Loucy (cell line): ENCODE measurements around the gene UBTF.

Source experiments
- H2AFZ ChIP-seq: fragments of 200-600 bp; sonication (generic); 2 replicates; pipeline ENCODE4 v1.6.0; 2016; ENCODE audit warnings: antibody characterized with exemption, mild to moderate bottlenecking, low read length, moderate library complexity
- H3F3A ChIP-seq: fragments of 200-600 bp; 2 replicates; pipeline ENCODE4 v1.6.0; 2016; ENCODE audit warnings: antibody characterized with exemption, low read depth, mild to moderate bottlenecking
- H3K27me3 ChIP-seq: fragments of 200-600 bp; sonication (generic); 2 replicates; pipeline ENCODE4 v1.6.1; 2014; ENCODE audit warnings: low read length, mild to moderate bottlenecking; ENCODE audit not compliant: insufficient read depth, poor library complexity, severe bottlenecking
- H3K36me3 ChIP-seq: fragments of 200-600 bp; sonication (generic); 2 replicates; pipeline ENCODE4 v1.6.1; 2016; ENCODE audit warnings: low read length; ENCODE audit not compliant: insufficient read depth
- H3K4me1 ChIP-seq: fragments of 200-600 bp; sonication (generic); 2 replicates; pipeline ENCODE4 v1.5.1; 2014; ENCODE audit warnings: low read length, mild to moderate bottlenecking; ENCODE audit not compliant: insufficient read depth, poor library complexity, severe bottlenecking
- H3K4me2 ChIP-seq: fragments of 200-600 bp; sonication (generic); 2 replicates; pipeline ENCODE4 v1.6.0; 2014; ENCODE audit warnings: antibody characterized with exemption, low read length, low read depth, mild to moderate bottlenecking; ENCODE audit not compliant: poor library complexity, severe bottlenecking
- H3K4me3 ChIP-seq: fragments of 200-600 bp; sonication (generic); 2 replicates; pipeline ENCODE4 v1.5.1; 2014; ENCODE audit warnings: low read length, mild to moderate bottlenecking, mixed read lengths; ENCODE audit not compliant: poor library complexity, severe bottlenecking
- H3K79me2 ChIP-seq: fragments of 200-600 bp; sonication (generic); 2 replicates; pipeline ENCODE4 v1.6.1; 2014; ENCODE audit warnings: low read length; ENCODE audit not compliant: insufficient read depth
- H3K9ac ChIP-seq: fragments of 200-600 bp; sonication (generic); 2 replicates; pipeline ENCODE4 v1.6.0; 2014; ENCODE audit warnings: mild to moderate bottlenecking, low read depth, low read length, moderate library complexity; ENCODE audit not compliant: poor library complexity, severe bottlenecking
- H3K9me2 ChIP-seq: fragments of 200-600 bp; sonication (generic); replicated peaks from 2 replicates; pipeline ENCODE4 v1.6.1; 2016; ENCODE audit warnings: low read depth, low read length, mixed read lengths
- H3K9me3 ChIP-seq: fragments of 200-600 bp; sonication (generic); 2 replicates; pipeline ENCODE4 v1.6.1; 2014; ENCODE audit warnings: mild to moderate bottlenecking, antibody characterized with exemption, low read length, low read depth; ENCODE audit not compliant: insufficient read depth
- H4K20me1 ChIP-seq: fragments of 200-600 bp; sonication (generic); 2 replicates; pipeline ENCODE4 v1.6.0; 2014; ENCODE audit warnings: antibody characterized with exemption, low read length, mild to moderate bottlenecking; ENCODE audit not compliant: insufficient read depth, poor library complexity, severe bottlenecking
- EZH2phosphoT487 ChIP-seq: fragments of 200-600 bp; IDR thresholded peaks from 2 replicates; pipeline ENCODE4 v1.6.1; 2018; ENCODE audit warnings: antibody characterized with exemption, mild to moderate bottlenecking, moderate library complexity, borderline replicate concordance
- TF ChIP-seq, protein P1 (sequence below): fragments of 200-600 bp; sonication (generic); conservative IDR thresholded peaks from 2 replicates; pipeline ENCODE4 v1.5.1; 2014; ENCODE audit warnings: mild to moderate bottlenecking, antibody characterized with exemption, low read length

The UBTF gene

GRCh38 chr17:44200478-44201155, 18.9 kb downstream of the UBTF start:
- H2AFZ ChIP-seq, result peak overlapping the region; percentile 74

GRCh38 chr17:44199553-44200477, 19.7 kb downstream of the UBTF start, which contains the start of gene ATXN7L3:
TSS of gene ATXN7L3 (minus strand) at chr17:44199884. CDS start at chr17:44198070, 1,814 bp downstream.
- H3K36me3 ChIP-seq, result peaks cover 11% of the 10 kb centered on the region; the same call in 1 of the 2 replicates
- TF ChIP-seq, protein P1, sequence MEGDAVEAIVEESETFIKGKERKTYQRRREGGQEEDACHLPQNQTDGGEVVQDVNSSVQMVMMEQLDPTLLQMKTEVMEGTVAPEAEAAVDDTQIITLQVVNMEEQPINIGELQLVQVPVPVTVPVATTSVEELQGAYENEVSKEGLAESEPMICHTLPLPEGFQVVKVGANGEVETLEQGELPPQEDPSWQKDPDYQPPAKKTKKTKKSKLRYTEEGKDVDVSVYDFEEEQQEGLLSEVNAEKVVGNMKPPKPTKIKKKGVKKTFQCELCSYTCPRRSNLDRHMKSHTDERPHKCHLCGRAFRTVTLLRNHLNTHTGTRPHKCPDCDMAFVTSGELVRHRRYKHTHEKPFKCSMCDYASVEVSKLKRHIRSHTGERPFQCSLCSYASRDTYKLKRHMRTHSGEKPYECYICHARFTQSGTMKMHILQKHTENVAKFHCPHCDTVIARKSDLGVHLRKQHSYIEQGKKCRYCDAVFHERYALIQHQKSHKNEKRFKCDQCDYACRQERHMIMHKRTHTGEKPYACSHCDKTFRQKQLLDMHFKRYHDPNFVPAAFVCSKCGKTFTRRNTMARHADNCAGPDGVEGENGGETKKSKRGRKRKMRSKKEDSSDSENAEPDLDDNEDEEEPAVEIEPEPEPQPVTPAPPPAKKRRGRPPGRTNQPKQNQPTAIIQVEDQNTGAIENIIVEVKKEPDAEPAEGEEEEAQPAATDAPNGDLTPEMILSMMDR, result no peak
- no peak for TF ChIP-seq EZH2phosphoT487
- H3K9me3 ChIP-seq, result no peaks in the 10 kb centered on the region
- peak within 1 kb of the TSS; percentile 91 for H3K4me2 ChIP-seq
- peak within 1 kb of the TSS; percentile 74 for H2AFZ ChIP-seq
- H3F3A ChIP-seq, result no peaks in the 10 kb centered on the region; the same call in 1 of the 2 replicates
- peak within 1 kb of the TSS; percentile 89 for H3K9ac ChIP-seq
- H3K9me2 ChIP-seq, result no peaks in the 10 kb centered on the region
- H3K27me3 ChIP-seq, result no peaks in the 10 kb centered on the region
- H3K4me1 ChIP-seq, result peaks cover 26% of the 10 kb centered on the region
- H3K79me2 ChIP-seq, result peaks cover 39% of the 10 kb centered on the region
- H4K20me1 ChIP-seq, result peaks cover 33% of the 10 kb centered on the region
- peak within 1 kb of the TSS; percentile 83 for H3K4me3 ChIP-seq

More at GRCh38 chr17:44200478-44201155, 18.9 kb downstream of the UBTF start:
- peaks cover 26% of the 10 kb centered on the region for H4K20me1 ChIP-seq
- H3K36me3 ChIP-seq, result peaks cover 3% of the 10 kb centered on the region; the same call in 1 of the 2 replicates
- TF ChIP-seq EZH2phosphoT487, result no peak
- TF ChIP-seq, protein P1, result no peak
- peaks cover 4% of the 10 kb centered on the region; the same call in 1 of the 2 replicates for H3F3A ChIP-seq
- no peaks in the 10 kb centered on the region for H3K27me3 ChIP-seq
- H3K9me3 ChIP-seq, result no peaks in the 10 kb centered on the region
- H3K9ac ChIP-seq, result peak overlapping the region; percentile 84
- H3K4me3 ChIP-seq, result peak overlapping the region; percentile 83
- H3K79me2 ChIP-seq, result peaks cover 32% of the 10 kb centered on the region
- peaks cover 26% of the 10 kb centered on the region for H3K4me1 ChIP-seq
- H3K9me2 ChIP-seq, result no peaks in the 10 kb centered on the region
- H3K4me2 ChIP-seq, result peak overlapping the region; percentile 91

- Histone ChIP-seq H3K27me3 (no peaks in the 10 kb centered on the region), H3K4me1 (peaks cover 25% of the 10 kb centered on the region), H3K36me3 (peaks cover 20% of the 10 kb centered on the region; the same call in 1 of the 2 replicates), H3K9ac (peak overlapping the region; percentile 89), H3K79me2 (peaks cover 41% of the 10 kb centered on the region), H3K4me3 (peak overlapping the region; percentile 83), H3K4me2 (peak overlapping the region; percentile 80), H3K9me2 (no peaks in the 10 kb centered on the region), H2AFZ (no peak overlapping the region), H3K9me3 (no peaks in the 10 kb centered on the region), H3F3A (no peaks in the 10 kb centered on the region; the same call in 1 of the 2 replicates), H4K20me1 (peaks cover 33% of the 10 kb centered on the region)
- no peak for TF ChIP-seq EZH2phosphoT487
- TF ChIP-seq, protein P1, result no peak
Measured at GRCh38 chr17:44198721-44199552, 20.5 kb downstream of the UBTF start.
